Fibroblast of skin of left quadriceps (primary cell): Measurements from ENCODE around the gene PI16.

ENCODE experiments used
- DNase-seq, 2 experiments: peaks; one replicate each; pipeline ENCODE4 v3.0.0-alpha.2; 2013; ENCODE audit warnings: low read depth in 2 of 2

The PI16 gene

DNA sequence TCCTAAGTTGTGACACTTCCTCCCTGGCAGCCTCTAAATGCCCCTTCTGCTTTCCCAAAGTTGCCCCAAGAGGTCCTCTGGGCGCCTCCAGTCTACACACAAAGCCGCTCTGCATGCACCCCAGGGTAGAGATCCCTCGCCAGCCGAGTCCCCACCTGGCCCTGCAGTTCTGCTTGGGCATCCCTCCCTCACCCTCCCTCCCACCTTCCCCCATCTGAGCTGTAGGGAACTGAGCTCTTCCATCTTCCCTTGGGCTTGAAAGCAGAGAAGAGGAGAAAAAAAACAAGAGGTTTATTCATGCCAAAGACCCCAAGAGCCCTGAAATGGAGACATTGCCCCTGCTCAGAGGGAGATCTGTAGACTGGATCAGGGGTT is 45.2 kb downstream of the PI16 start:
- no peak for DNase-seq

DNA sequence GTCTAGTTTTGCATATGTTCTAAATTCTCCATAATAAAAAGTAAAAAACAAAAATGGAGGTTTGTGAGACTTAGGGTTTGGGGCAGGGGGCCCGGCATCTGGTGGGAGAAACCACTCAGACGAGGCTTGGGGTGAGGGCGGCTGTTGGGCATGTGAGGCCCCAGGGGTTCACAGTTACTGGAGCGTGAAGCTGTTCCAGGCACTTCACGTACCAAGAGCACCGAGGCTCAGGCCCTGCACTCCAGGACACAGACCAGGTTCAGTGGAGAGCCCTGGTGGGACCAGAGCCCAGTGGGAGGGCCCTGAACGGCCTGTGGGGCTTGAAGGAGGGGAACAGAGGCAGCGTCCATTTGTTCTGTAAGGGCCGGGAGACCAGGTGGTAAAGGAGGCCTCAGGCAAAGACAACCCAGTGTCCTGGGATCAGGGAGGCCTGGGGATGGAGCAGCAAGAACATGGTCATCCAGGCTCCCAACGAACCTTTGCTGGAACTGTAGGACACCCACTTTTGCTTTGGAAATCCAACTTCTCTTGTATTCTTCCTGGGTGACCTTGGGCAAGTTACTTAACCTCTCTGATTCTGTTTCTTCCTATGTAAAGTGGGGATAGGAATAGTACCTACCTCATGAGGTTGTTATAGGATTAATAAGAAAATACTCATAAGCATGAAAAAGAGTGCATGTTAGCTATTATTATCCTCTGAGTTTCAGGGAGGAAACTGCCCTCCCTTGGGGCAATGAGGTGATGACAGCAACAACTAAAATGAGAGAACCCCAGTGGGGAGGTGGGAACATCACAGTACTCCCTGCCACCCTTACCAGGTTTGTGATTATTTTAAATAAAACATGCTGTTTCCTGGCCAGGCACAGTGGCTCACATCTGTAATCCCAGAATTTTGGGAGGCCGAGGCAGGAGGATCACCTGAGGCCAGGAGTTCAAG is 49.8 kb downstream of the PI16 start:
- DNase-seq = no peak

DNA sequence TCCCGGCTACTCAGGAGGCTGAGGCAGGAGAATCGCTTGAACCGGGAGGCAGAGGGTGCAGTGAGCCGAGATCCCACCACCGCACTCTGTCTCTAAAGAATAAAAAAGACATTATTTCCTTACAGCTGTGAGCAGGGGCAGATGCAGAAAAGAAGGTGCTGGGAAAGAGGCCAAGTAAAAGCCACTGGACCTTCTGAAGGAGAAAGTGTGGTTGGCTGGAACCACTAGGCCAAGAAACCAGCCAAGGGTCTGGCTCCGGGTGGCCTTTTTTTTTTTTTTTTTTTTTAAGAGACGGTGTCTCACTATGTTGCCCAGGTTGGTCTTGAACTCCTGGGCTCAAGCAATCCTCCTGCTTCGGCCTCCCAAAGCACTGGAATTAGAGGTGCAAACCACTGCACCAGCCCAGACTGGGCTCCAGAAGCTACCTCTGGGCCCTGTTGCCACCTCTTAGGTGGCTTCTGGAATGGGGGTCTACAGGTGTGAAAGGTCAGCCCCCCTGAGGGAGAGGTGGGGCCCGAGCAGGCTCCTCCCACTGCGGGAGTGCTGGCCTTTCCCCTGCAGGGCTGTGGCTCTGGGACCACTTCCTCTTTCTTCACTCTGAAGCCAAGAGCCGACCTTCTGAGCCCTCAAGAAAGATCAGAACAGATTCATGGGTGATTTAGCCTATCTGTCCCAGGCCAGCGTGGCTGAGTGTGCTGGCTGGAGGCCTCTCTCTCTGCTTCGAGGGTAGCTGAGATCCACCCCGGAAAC is 50.7 kb downstream of the PI16 start, which contains the start of gene FGD2:
FGD2 (plus strand) TSS at position 595 of the 750 bp plus-strand sequence. CDS start 163 bp downstream, outside the sequence.
- no peak for DNase-seq

DNA sequence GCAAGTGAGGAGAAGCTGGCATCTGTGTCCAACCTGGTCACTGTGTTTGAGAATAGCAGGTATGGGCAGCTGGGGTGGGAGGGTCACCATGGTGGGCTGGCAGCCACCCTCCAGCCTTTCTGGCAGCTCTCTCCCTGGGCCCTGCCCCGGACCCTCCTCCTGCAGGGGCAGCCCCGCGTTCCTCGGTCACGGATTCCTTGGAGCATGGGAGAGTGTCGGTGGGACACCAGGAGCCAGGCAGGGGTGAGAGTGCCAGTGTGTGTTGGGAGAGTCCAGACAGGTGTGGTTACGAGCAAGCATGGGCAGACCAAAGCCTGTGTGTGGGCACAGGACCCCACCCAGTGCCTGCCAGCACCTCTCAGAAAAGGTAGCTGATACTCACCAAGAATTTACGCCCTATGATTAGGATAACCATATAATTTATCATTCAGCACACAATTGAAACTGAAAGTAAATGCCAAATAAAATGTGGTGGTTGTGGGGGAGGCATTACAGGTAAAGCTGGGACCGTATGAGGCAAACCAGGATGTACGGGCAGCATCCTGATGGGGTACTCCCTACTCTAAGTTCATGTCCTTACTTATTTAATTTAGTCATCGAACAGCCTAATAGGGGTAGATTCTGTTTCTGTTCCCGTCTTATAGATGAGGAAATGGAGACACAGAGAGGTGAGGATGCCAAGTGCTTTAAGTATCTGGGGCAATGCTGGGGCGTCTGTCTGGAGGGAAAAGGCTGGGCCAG is 51.5 kb downstream of the PI16 start:
- DNase-seq = no peak

DNA sequence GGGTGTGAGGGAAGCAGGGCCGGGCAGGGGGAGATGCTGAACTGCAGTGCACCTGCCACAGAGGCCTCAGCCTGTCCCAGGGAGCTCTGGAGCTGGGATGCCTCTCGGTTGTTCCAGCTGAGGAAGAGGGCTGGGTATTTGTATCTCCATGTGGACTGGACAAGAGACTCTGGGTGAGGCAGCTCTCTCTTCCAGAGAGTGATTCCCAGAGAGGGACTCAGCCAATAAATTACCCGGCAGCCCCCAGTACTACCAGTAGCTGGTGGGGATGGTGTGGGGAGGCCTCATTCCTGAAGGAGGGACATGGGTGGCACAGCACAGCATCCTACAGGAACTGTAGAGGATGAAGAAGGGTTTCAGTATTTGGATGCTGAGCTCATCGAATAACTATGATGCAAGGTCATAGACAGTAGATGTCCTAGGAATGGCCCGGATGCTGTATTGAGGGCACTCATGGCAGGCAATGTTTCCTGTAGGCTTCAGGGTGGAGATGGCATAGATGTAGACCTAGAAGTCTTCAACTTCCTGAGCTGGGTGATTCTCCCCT is 52.3 kb downstream of the PI16 start:
- DNase-seq = no peak

DNA sequence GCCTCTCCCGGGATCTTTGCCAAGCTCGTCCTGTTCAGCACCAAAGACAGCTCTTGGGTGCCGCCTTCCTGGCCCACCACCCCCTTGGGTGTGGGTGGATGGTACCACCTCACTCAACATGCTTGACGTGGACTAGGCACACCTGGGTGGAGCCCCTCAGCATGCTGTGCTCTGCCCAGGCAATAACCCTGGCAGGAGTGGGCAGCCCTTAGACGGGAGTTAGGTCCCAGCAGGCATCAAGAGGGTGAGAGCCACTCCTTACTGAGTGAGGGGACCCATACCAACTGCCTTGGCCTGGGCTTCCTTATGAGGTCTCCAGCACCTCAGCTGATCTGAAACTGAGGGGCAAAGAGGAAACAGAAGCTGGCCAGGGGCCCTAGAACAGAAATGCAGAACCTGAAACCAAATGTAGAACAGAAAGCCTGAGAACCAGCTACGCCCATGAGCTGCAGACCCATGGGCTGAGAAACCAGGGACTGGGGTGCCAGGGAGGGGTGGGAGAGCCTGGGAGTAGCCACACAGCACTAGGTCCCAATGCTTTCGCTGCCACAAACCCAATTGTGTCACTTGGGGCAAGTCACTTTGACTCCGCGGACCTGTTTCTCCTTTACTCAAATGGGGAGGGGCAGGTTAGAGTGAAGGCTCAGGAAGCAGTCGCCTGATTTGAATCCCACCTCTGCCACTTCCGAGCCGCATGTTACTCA is 53.0 kb downstream of the PI16 start:
- DNase-seq = no peak

DNA sequence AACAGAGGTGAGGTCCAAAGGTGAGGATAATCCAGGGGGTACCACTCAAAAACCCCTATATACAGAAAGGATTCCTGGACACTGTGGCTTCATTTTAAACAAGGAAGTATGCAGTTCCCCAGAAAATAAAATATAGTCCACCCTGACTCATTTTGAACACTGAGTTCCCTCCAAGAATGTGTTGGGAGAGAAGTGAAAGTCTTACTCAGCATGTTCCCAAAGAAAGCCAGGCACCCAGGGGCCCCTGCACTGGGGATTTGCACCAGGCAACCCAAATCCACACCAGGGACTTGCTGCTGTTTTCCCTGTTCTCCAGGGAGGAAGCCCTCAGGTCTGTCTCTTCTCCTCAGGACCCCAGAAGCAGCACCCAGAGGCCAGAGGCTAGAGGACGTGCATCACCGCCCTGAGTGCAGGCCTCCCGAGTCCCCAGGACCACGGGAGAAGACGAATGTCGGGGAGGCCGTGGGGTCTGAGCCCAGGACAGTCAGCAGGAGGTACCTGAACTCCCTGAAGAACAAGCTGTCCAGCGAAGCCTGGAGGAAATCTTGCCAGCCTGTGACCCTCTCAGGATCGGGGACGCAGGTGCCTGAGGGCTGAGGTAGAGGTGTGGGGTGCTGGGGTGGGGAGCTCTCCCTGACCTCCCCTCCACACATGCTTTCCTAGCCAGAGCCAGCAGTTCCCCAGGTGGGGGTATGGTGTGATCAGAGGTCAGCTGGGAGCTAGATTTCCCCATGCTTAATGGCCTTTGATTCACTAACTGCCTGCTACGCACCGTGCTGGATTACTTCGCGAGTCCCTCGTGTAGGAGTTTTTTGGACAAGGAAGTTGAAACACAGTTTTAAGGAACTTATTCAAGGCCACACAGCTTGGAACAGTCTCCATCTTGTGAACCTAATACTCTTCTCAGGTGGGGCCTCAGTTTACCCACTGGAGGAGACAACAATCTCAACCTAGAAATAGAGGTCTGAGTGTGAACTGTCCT is 54.2 kb downstream of the PI16 start:
- DNase-seq = no peak

DNA sequence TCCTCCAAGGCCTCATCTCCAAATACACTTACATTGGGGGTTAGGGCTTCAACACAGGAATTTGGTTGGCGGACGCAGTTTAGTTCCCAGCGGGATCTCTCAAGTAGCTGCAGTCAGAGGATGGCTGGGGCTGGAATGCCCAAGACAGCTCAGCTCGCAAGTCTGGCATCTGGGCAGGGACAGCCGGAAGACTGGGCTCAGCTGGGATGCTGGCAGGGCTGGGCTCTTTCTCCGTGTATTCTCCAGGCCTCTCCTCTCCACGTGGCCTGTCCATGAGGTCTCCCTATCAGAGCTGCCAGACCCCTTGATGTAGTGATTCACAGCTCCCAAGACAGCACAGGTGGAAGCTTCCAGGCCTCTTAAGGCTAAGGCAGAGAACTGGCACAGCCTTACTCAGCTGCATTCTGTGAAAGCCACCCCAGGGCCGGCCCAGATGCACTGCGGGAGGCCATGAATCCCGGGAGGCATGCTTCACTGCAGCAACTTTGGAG is 55.9 kb downstream of the PI16 start:
- DNase-seq = no peak

DNA sequence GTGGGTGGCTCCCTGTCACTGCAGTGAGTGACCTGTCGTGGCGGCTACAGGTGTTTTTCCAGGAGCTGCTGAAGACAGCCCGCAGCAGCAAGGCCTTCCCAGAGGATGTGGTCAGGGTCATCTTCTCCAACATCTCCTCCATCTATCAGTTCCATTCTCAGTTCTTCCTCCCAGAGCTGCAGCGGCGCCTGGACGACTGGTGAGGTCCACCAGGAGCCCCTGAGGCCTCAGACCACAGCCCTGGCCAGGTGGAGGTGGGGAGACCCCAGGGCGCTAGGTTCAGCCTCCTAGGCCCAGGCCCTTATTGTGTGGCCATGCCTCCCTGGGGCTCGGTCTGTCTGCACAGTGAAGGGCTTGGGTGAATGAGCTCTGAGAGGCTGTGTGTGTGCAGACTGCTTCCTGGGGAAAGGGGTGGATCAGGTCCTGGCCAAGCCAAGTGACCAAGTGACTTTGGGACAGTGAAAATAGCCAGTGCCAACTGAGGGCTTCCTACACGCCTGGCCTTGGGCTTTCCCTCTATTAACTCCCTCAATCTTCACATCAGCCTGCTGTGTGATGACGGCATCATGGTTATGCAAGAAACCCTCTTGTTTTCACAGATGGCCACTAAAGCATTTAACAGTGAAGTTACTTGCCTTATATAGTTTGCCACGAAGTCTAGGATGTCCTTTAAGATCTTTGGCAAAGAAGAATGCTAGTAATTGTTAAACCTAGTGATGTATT is 57.3 kb downstream of the PI16 start:
- peak; percentile 29 to 40 for DNase-seq

DNA sequence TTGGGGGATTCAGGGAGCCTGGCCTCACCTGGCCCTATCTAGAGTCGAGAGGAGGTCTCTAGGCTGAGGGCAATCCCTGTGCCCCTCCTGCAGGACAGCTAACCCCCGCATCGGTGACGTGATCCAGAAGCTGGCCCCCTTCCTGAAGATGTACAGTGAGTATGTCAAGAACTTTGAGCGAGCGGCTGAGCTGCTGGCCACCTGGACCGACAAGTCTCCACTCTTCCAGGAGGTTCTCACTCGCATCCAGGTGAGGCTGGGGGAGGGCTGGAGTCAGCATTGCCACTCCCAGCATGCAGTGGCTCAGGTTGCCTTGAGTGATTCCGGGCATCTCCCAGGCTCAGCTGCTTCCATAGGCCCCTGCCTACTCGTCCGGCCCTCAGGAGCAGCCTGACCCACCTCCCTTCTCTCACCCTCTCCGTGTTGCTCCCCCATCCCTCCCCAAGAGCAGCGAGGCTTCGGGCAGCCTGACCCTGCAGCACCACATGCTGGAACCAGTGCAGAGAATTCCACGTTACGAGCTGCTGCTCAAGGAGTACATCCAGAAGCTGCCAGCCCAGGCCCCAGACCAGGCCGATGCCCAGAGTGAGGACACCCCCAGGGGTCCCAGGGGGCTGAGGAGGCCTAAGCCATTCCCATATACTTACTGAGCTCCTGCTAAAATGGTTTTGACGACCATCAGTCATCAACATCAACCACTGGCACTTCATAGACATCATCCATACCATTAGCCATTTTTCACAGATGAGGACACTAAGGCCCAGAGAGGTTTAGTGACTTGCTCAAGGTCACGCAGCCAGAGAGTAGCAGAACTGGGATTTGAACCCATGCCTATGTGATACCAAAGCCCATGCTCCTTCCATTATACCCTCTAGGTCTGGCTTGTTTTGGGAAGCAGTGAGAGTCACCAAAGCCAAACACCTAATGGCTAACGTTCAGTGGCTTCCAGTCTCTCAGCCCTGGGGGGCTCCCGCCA is 59.3 kb downstream of the PI16 start:
- DNase-seq = no peak
